Natural killer cell (primary cell): ENCODE results near the gene ANKRD66. TPM values are rescaled to one million over a fixed set of nuclear protein-coding genes. Genes with fewer than 3 reads are reported as not detected.

Experiments used
- ATAC-seq, 3 donors: fragments of 150-1000 bp in 2 of 3; fragments of 200-7000 bp in 1 of 3; cut with Tn5 transposase; 1 replicate in 1 of 3; 2 replicates in 2 of 3; pipeline ENCODE4 v1.10.0; 2021; ENCODE audit warnings: mild to moderate bottlenecking in 2 of 3, moderate library complexity in 2 of 3
- DNase-seq, 2 donors: peaks; one replicate each; pipeline versions ENCODE4 v3.0.0 to v3.0.0-alpha.2; 2013 to 2021; ENCODE audit warnings: mixed read lengths in 1 of 2
- H3K27ac ChIP-seq: one replicate; pipeline ENCODE4 v1.5.1; 2013; ENCODE audit warnings: mild to moderate bottlenecking, low read length
- H3K27me3 ChIP-seq: one replicate; pipeline ENCODE4 v1.6.1; 2013; ENCODE audit warnings: low read length; ENCODE audit not compliant: control insufficient read depth, insufficient read depth
- H3K36me3 ChIP-seq: one replicate; pipeline ENCODE4 v1.6.1; 2013; ENCODE audit warnings: low read length; ENCODE audit not compliant: control insufficient read depth, insufficient read depth
- H3K4me1 ChIP-seq: one replicate; pipeline ENCODE4 v1.6.1; 2013; ENCODE audit warnings: low read length; ENCODE audit not compliant: control insufficient read depth, insufficient read depth
- H3K4me3 ChIP-seq: one replicate; pipeline ENCODE4 v1.5.1; 2013; ENCODE audit warnings: low read length
- H3K9me3 ChIP-seq: one replicate; pipeline ENCODE4 v1.6.1; 2013; ENCODE audit warnings: low read length; ENCODE audit not compliant: control insufficient read depth, insufficient read depth
- H3K27ac Mint-ChIP-seq, 2 donors: one replicate each; pipeline ENCODE4 v1.8.0; 2022; ENCODE audit warnings: mild to moderate bottlenecking in 2 of 2, mixed read lengths in 2 of 2, moderate library complexity in 1 of 2
- H3K27me3 Mint-ChIP-seq, 2 donors: one replicate each; pipeline ENCODE4 v1.8.0; 2022; ENCODE audit warnings: low read depth in 2 of 2, mixed read lengths in 2 of 2
- H3K36me3 Mint-ChIP-seq: one replicate; pipeline ENCODE4 v1.8.0; 2022; ENCODE audit warnings: mixed read lengths
- H3K4me1 Mint-ChIP-seq, 2 donors: one replicate each; pipeline ENCODE4 v1.8.0; 2022; ENCODE audit warnings: mixed read lengths in 2 of 2
- H3K4me3 Mint-ChIP-seq: one replicate; pipeline ENCODE4 v1.8.0; 2022; ENCODE audit warnings: mild to moderate bottlenecking, moderate library complexity, mixed read lengths
- H3K9me3 Mint-ChIP-seq, 2 donors: one replicate each; pipeline ENCODE4 v1.8.0; 2022; ENCODE audit warnings: mixed read lengths in 2 of 2
- WGBS: methylation state at CpG from one replicate; pipeline ENCODE4 v1.1.7; 2013; ENCODE audit warnings: missing lambda C conversion rate; ENCODE audit not compliant: insufficient coverage; 5-methylcytosine and 5-hydroxymethylcytosine counted together
- intact Hi-C: fragments of 100-400 bp; cut with micrococcal nuclease; formaldehyde crosslinking; loops from one replicate; pipeline ENCODE4 v1.14.2; 2022
- total RNA-seq, 4 donors: library from RNA; stranded (reverse); fragments of 120-200 nt in 1 of 4; gene quantifications; one replicate each; pipeline versions ENCODE4 v1.2.3 to v1.2.4, GENCODE V29; 2013 to 2022
- TF ChIP-seq, protein P1 (sequence below): fragments of 200-600 bp; IDR thresholded peaks from one replicate; pipeline ENCODE4 v1.8.0; 2022; ENCODE audit warnings: antibody characterized with exemption

Gene ANKRD66
- total RNA-seq, 3 donors from 2014 or later (not counting 1 experiment from before 2014, with no cell fraction given): not detected

DNA sequence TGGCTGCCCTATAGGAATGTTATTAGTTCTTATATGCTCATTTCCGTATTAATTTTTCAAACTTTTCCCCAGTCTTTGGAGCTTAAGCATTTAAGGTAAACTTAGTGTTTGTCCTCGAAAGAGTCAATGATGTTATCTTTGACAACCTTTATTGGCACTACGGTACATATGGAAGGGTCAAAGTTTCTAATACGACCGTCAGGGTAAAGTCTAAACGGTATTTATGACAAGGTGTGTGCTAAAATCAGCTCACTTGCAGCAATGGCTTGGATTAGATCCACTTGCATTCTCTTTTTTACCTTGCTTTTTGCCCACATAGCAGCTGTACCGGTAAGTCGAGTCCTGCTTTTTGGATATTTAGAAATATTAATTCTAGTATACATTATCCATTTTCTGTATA lies 46.4 kb downstream of the ANKRD66 start, which contains the start of gene MEP1A:
Gene MEP1A, plus strand, starts transcription at position 252 of the 400 bp plus-strand sequence. Its CDS starts 10 bp downstream, at position 262.
- WGBS: 91% methylated on average over 6 of the region's 8 CpGs
- peaks cover 0 to 3% of the 10 kb centered on the region in 2 donors for H3K9me3 Mint-ChIP-seq
- DNase-seq: no peak
- H3K27me3 Mint-ChIP-seq: peaks cover 2 to 11% of the 10 kb centered on the region in 2 donors
- Histone ChIP-seq H3K27ac (no peak within 1 kb of the TSS), H3K27me3 (no peaks in the 10 kb centered on the region), H3K9me3 (no peaks in the 10 kb centered on the region), H3K4me1 (no peaks in the 10 kb centered on the region), H3K4me3 (no peak within 1 kb of the TSS), H3K36me3 (no peaks in the 10 kb centered on the region)
- ATAC-seq: no peak
- intact Hi-C loops: no loop called here
- no peaks in the 10 kb centered on the region for H3K36me3 Mint-ChIP-seq
- no peaks in the 10 kb centered on the region for H3K4me1 Mint-ChIP-seq
- H3K4me3 Mint-ChIP-seq: no peak within 1 kb of the TSS
- no peak within 1 kb of the TSS for H3K27ac Mint-ChIP-seq
- TF ChIP-seq, protein P1, sequence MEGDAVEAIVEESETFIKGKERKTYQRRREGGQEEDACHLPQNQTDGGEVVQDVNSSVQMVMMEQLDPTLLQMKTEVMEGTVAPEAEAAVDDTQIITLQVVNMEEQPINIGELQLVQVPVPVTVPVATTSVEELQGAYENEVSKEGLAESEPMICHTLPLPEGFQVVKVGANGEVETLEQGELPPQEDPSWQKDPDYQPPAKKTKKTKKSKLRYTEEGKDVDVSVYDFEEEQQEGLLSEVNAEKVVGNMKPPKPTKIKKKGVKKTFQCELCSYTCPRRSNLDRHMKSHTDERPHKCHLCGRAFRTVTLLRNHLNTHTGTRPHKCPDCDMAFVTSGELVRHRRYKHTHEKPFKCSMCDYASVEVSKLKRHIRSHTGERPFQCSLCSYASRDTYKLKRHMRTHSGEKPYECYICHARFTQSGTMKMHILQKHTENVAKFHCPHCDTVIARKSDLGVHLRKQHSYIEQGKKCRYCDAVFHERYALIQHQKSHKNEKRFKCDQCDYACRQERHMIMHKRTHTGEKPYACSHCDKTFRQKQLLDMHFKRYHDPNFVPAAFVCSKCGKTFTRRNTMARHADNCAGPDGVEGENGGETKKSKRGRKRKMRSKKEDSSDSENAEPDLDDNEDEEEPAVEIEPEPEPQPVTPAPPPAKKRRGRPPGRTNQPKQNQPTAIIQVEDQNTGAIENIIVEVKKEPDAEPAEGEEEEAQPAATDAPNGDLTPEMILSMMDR: no peak

DNA sequence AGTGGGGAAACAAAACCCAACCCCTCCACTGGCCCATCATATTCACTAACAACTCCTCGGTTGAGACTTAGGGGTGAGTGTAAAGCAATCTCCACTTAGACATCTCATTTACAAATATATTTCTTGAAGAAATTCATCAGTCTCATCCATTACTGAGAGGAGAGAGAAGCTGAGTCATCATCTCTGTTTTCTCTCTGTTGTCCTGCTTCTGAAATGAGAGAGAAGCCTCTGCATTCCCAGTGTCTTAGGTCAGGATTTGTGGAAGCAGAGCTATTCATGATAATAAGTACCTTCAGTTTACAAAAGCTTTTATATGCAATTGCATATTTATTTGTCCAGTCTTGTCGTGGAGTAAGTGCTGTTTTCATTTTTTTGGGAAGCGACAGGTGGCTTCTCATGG lies 47.3 kb downstream of the ANKRD66 start:
- H3K27ac Mint-ChIP-seq: no peak overlapping the region
- Histone ChIP-seq H3K36me3 (no peaks in the 10 kb centered on the region), H3K27ac (no peak overlapping the region), H3K4me1 (no peaks in the 10 kb centered on the region), H3K27me3 (no peaks in the 10 kb centered on the region), H3K9me3 (no peaks in the 10 kb centered on the region), H3K4me3 (no peak overlapping the region)
- WGBS: 94% methylated on average over 3 of the region's 3 CpGs
- ATAC-seq (no peak), DNase-seq (no peak)
- H3K27me3 Mint-ChIP-seq: peaks cover 0 to 11% of the 10 kb centered on the region in 2 donors
- TF ChIP-seq, protein P1: no peak
- peaks cover 0 to 3% of the 10 kb centered on the region in 2 donors for H3K9me3 Mint-ChIP-seq
- no peak overlapping the region for H3K4me3 Mint-ChIP-seq
- H3K4me1 Mint-ChIP-seq: no peaks in the 10 kb centered on the region
- H3K36me3 Mint-ChIP-seq: no peaks in the 10 kb centered on the region
- intact Hi-C loops: no loop called here

DNA sequence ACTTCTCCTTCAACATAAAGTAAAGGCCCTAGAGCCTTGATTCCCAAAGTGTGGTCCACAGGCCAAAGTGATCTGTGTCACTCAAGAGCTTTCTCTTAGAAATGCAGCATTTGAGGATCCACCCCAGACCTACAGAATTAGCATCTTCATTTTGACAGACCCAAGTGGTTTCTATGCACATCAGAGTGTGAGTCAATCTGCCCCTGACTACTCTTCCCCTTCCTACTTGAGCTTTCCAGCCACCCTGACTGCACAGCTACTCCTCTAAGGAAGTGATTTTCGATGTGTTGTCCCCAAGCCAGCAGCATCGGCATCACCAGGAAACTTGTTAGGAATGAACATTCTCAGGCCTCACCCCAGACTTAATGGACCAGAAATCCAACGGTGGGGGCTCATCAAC lies 49.1 kb downstream of the ANKRD66 start:
- H3K36me3 Mint-ChIP-seq: no peaks in the 10 kb centered on the region
- H3K9me3 Mint-ChIP-seq: peaks cover 0 to 3% of the 10 kb centered on the region in 2 donors
- H3K27ac Mint-ChIP-seq: no peak overlapping the region
- WGBS: 89% methylated on average over 3 of the region's 3 CpGs
- intact Hi-C loops: no loop called here
- Histone ChIP-seq H3K27ac (no peak overlapping the region), H3K36me3 (no peaks in the 10 kb centered on the region), H3K9me3 (no peaks in the 10 kb centered on the region), H3K27me3 (no peaks in the 10 kb centered on the region), H3K4me3 (no peak overlapping the region), H3K4me1 (no peaks in the 10 kb centered on the region)
- H3K4me1 Mint-ChIP-seq: no peaks in the 10 kb centered on the region
- DNase-seq (no peak), ATAC-seq (no peak)
- TF ChIP-seq, protein P1: no peak
- no peak overlapping the region for H3K4me3 Mint-ChIP-seq
- peaks cover 0 to 6% of the 10 kb centered on the region in 2 donors for H3K27me3 Mint-ChIP-seq

DNA sequence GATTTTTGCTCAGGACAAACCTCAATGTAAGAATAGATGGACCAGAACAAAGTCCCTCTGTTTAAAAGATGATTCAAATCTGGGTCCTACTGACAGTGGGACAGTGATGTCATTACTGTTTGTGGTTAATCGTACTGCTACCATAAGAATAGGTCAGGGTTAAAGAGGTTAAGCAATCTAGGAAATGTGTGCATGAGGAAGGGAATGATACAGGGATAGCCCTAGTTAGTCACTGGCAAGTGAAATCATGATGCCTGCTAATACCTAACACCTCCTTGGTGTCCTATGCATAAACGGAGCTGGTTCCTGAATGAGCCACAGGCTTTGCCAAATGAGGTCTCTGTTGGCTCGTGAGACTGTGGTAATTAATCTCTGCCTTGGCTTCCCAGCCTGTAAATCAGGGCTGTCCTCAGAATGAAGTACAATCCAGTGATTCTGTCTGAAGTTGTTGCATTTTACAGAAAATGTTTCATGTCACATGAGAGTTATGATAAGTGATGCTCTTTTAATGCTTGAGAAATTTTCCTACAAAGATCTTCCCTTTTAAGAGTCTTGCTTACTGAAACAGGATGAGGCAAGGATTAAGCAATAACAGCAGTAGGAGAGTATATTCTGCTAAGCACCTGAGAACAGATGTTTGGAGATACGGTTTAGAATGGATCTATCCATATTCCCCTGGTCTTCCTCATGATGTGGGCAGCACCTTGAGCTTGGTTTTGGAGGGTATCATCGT lies 50.3 kb downstream of the ANKRD66 start:
- Mint-ChIP-seq H3K27ac (no peak overlapping the region), H3K36me3 (no peaks in the 10 kb centered on the region), H3K4me3 (no peak overlapping the region), H3K9me3 (peaks cover 0 to 3% of the 10 kb centered on the region in 2 donors), H3K4me1 (no peaks in the 10 kb centered on the region), H3K27me3 (peaks cover 0 to 9% of the 10 kb centered on the region in 2 donors)
- intact Hi-C loops: no loop called here
- Histone ChIP-seq H3K27me3 (no peaks in the 10 kb centered on the region), H3K9me3 (no peaks in the 10 kb centered on the region), H3K36me3 (no peaks in the 10 kb centered on the region), H3K4me3 (no peak overlapping the region), H3K27ac (no peak overlapping the region), H3K4me1 (no peaks in the 10 kb centered on the region)
- DNase-seq (no peak), ATAC-seq (no peak)
- WGBS: 78% methylated on average over 5 of the region's 5 CpGs
- TF ChIP-seq, protein P1: no peak
